SK-N-MC (cell line): Measurements from ENCODE around the gene CASZ1.

ENCODE experiments used
- EZH2 ChIP-seq: fragments of 200-600 bp; sonication (generic); IDR thresholded peaks from one replicate; pipeline ENCODE4 v1.6.1; 2017; ENCODE audit warnings: antibody characterized with exemption
- FOXP2 ChIP-seq: optimal IDR thresholded peaks from 2 replicates; pipeline ENCODE3; 2011; ENCODE audit warnings: mild to moderate bottlenecking, moderate library complexity; ENCODE audit not compliant: insufficient read depth; ENCODE audit errors: extremely low read length, control extremely low read depth
- POLR2AphosphoS5 ChIP-seq: IDR thresholded peaks from 2 replicates; pipeline ENCODE4 v1.6.1; 2012; ENCODE audit warnings: mild to moderate bottlenecking, low read depth, low read length, borderline replicate concordance

GRCh38 chr1:10670190-10670589, 126.3 kb downstream of the CASZ1 start:
- no peak for TF ChIP-seq POLR2AphosphoS5
- no peak for TF ChIP-seq EZH2
- TF ChIP-seq FOXP2: no peak
